Measurements from ENCODE around the gene AGR3. TPM values are rescaled to one million over a fixed set of nuclear protein-coding genes. Genes with fewer than 3 reads are reported as not detected.

AGR3 gene
- polyA plus RNA-seq, 3 donors, result 1.3 to 2.3 (median 1.5) TPM

GRCh38 chr7:16838891-16839290 is 42.9 kb downstream of the AGR3 start:
- DNase-seq, result no peak

- no peak for DNase-seq
Observed at GRCh38 chr7:16838386-16838785, 43.4 kb downstream of the AGR3 start.

GRCh38 chr7:16836481-16836880 is 45.3 kb downstream of the AGR3 start:
- DNase-seq, result no peak

DNA sequence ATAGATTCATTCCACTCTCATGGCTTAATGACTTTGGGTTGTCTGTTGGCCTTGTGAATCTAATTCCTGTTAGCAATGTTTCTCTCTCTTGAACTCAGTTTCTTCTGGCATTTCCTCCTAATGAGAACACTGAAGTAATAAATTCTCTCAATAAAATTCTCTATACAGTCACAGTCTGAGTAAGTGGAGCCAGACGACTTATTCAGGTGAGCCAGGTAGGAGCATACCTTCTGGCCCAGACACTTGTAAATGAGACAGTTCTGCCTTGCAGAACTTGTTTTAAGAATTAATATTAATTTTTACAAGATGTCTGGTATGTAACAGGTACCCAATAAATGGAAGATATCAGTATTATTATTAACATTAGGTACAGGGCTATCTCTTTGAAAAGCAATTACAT is 48.4 kb downstream of the AGR3 start:
- no peak for DNase-seq

GRCh38 chr7:16826060-16826459 is 55.7 kb downstream of the AGR3 start:
- DNase-seq, result no peak

- no peak for DNase-seq
Observed at GRCh38 chr7:16822029-16822428, 59.8 kb downstream of the AGR3 start.

DNA sequence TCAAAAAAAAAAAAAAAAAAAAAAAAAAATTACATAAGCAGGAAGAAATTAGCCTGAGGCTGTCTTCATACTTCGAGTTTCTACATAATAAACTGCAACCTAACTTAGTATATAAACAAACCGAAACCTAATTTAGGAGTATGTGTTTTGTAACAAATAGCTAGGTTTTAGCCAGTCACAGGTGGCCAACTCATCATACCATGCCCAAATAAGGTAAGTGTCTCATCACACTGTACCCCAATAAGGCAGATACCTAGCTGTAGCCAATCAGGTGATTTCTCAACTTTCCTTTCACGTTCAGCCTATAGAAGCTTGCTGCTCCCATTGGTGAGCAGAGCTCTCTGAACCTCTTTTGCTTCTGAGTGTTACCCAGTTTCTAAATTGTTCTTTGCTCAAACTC is 63.1 kb downstream of the AGR3 start:
- DNase-seq, result no peak

GRCh38 chr7:16817536-16817935 is 64.2 kb downstream of the AGR3 start:
- no peak for DNase-seq

DNA sequence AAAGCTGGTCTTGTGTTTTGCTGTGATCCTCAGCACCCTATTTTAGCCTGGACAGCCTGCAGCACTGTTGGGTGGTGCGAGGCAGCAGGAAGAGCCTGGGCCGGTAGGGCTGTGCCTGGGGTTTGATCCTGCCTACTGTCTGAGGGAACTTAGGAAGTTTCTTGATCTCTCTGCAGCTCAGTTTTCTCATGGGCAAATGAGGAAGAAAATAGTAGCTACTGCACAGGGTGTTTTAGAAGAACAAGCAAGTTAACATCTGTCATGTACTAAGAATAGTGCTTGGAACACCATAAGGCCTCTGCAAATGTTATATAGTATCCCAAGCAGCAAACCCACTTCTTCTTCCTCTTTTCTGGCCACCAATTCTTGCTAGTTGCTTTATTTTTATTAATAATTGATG is 65.0 kb downstream of the AGR3 start:
- no peak for DNase-seq

GRCh38 chr7:16815001-16815400 is 66.8 kb downstream of the AGR3 start:
- DNase-seq, result no peak

- DNase-seq, result no peak
Observed at GRCh38 chr7:16813232-16813616, 68.6 kb downstream of the AGR3 start.

GRCh38 chr7:16812542-16813231 is 69.1 kb downstream of the AGR3 start:
- no peak for DNase-seq

- DNase-seq, result no peak
Observed at GRCh38 chr7:16811551-16811950, 70.2 kb downstream of the AGR3 start.

DNA sequence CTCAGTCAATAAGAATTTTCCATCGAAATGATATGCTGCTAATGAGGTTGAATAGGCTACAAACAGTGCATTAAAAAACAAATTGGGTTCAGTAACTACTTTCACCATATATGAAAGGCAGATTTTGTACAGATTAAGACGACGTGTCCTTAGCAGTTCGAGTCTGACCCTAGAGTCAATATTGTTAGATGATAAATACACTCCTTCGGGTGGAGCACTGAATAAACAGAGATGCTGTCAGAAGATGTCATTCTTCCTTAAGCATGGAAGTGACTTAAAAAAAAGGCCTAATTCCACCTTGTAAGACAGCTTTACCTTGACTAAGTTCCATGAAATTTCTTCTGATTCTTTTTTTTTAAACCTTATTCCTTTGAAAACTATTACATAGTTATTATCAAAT is 71.2 kb downstream of the AGR3 start:
- DNase-seq, result no peak

DNA sequence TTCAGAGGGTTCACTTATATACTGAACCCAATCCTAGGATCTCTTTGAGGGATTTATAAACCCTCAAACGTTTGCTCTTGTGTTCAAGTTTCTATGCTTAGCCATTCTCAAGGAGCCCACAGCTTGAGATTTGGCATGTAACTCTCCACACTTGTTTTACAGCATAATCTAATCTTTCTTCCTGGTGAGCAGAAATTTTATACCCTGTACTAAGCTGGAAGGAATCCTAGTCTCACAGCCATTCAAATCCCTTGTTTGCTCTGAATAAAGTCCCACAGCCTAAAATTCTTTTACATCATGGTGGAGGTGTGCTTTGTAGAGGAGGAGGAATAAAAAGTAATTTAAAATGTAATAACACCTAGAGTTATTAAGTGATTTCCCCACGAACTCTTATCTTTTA is 71.7 kb downstream of the AGR3 start:
- DNase-seq, result no peak

Other genes starting within 250 kb of the AGR3 start
- gene ANKMY2, start 236.2 kb downstream of the AGR3 start, polyA plus RNA-seq (ENCODE audit: insufficient read length in 3 of 3), result 10 to 100 TPM; 30.7 to 32.6 (median 30.8) TPM
- gene BZW2, start 235.8 kb downstream of the AGR3 start, polyA plus RNA-seq (ENCODE audit: insufficient read length in 3 of 3), result 10 to 100 TPM; 69.1 to 76.6 (median 70.8) TPM
- 10 to 100 TPM; 22.7 to 26.3 (median 23.2) TPM for gene TSPAN13, start 128.2 kb downstream of the AGR3 start, polyA plus RNA-seq (ENCODE audit: insufficient read length in 3 of 3)
- gene AGR2, start 77.0 kb downstream of the AGR3 start, polyA plus RNA-seq (ENCODE audit: insufficient read length in 3 of 3), result 10 to 100 TPM; 61.1 to 66.0 (median 62.8) TPM

Data from renal pelvis (tissue), 4 donors.